ENCODE results near the gene SLC25A1.

The SLC25A1 gene

GRCh38 chr22:19176732-19177131 is 1.8 kb downstream of the SLC25A1 start:
- no peaks in the 10 kb centered on the region for H3K9me3 Mint-ChIP-seq
- H3K27me3 Mint-ChIP-seq (ENCODE audit: low read depth) = peaks cover 3% of the 10 kb centered on the region
- H3K4me1 Mint-ChIP-seq = peaks cover 31% of the 10 kb centered on the region
- peak overlapping the region in 1 of 3 experiments; percentile 59 for H3K27ac Mint-ChIP-seq
- TF ChIP-seq CTCF (IDR thresholded peaks at IDR 0.05; ENCODE audit: unreplicated experiment in 3 of 3) = no peak
- H3K4me3 Mint-ChIP-seq = peak overlapping the region; percentile 78 to 86 (median 81)
- no peaks in the 10 kb centered on the region for H3K36me3 Mint-ChIP-seq (ENCODE audit: low read depth)

GRCh38 chr22:19176175-19176643 is 2.3 kb downstream of the SLC25A1 start:
- Mint-ChIP-seq H3K27ac (peak overlapping the region in 2 of 3 experiments; percentile 43 to 59), H3K9me3 (no peaks in the 10 kb centered on the region), H3K4me1 (peaks cover 29% of the 10 kb centered on the region), H3K36me3 (ENCODE audit: low read depth) (no peaks in the 10 kb centered on the region), H3K4me3 (peak overlapping the region; percentile 78 to 86 (median 81)), H3K27me3 (ENCODE audit: low read depth) (peaks cover 6% of the 10 kb centered on the region)
- TF ChIP-seq CTCF (IDR thresholded peaks at IDR 0.05; ENCODE audit: unreplicated experiment in 3 of 3) = no peak

- TF ChIP-seq CTCF (IDR thresholded peaks at IDR 0.05; ENCODE audit: unreplicated experiment in 3 of 3) = no peak
- Mint-ChIP-seq H3K4me1 (peaks cover 28% of the 10 kb centered on the region), H3K27me3 (ENCODE audit: low read depth) (peaks cover 11% of the 10 kb centered on the region), H3K27ac (peak overlapping the region in 2 of 3 experiments; percentile 43 to 53), H3K4me3 (peak overlapping the region; percentile 74 to 81 (median 81)), H3K36me3 (ENCODE audit: low read depth) (no peaks in the 10 kb centered on the region), H3K9me3 (no peaks in the 10 kb centered on the region)
Observed at GRCh38 chr22:19175602-19176174, 2.8 kb downstream of the SLC25A1 start.

GRCh38 chr22:19175026-19175601 is 3.4 kb downstream of the SLC25A1 start:
- H3K27ac Mint-ChIP-seq = no peak overlapping the region
- H3K4me1 Mint-ChIP-seq = peaks cover 33% of the 10 kb centered on the region
- H3K36me3 Mint-ChIP-seq (ENCODE audit: low read depth) = no peaks in the 10 kb centered on the region
- H3K9me3 Mint-ChIP-seq = no peaks in the 10 kb centered on the region
- TF ChIP-seq CTCF (IDR thresholded peaks at IDR 0.05; ENCODE audit: unreplicated experiment in 3 of 3) = no peak
- H3K27me3 Mint-ChIP-seq (ENCODE audit: low read depth) = peaks cover 17% of the 10 kb centered on the region
- H3K4me3 Mint-ChIP-seq = peak overlapping the region in 1 of 3 experiments; percentile 31

- Mint-ChIP-seq H3K4me3 (peak overlapping the region; percentile 52 to 92 (median 89)), H3K27me3 (ENCODE audit: low read depth) (peaks cover 23% of the 10 kb centered on the region), H3K9me3 (no peaks in the 10 kb centered on the region), H3K36me3 (ENCODE audit: low read depth) (no peaks in the 10 kb centered on the region), H3K27ac (no peak overlapping the region), H3K4me1 (peaks cover 31% of the 10 kb centered on the region)
- no peak for TF ChIP-seq CTCF (IDR thresholded peaks at IDR 0.05; ENCODE audit: unreplicated experiment in 3 of 3)
Observed at GRCh38 chr22:19174106-19175025, 4.2 kb downstream of the SLC25A1 start.

All from nephron (organoid).